Smooth muscle cell (in vitro differentiated cells): Measurements from ENCODE around the gene POU4F3. TPM values are rescaled to one million over a fixed set of nuclear protein-coding genes. Genes with fewer than 3 reads are reported as not detected.
A peak's percentile ranks its signal among the peaks of the same experiment; 100 is the strongest.

Source experiments
- DNase-seq: peaks from one replicate; lab custom pipeline; 2025; ENCODE audit not compliant: unreplicated experiment; lab: John Stamatoyannopoulos, UW
- H2AFZ ChIP-seq: fragments of 200-600 bp; sonication (generic); 2 replicates; pipeline ENCODE4 v1.6.0; 2016; ENCODE audit warnings: antibody characterized with exemption, low read depth, mild to moderate bottlenecking
- H3F3A ChIP-seq: fragments of 200-600 bp; sonication (generic); 2 replicates; pipeline ENCODE4 v1.6.0; 2017; ENCODE audit warnings: antibody characterized with exemption, low read depth
- H3K27ac ChIP-seq: fragments of 200-600 bp; sonication (generic); 2 replicates; pipeline ENCODE4 v1.5.1; 2016; ENCODE audit warnings: low read depth, mild to moderate bottlenecking
- H3K27me3 ChIP-seq: fragments of 200-600 bp; sonication (generic); 2 replicates; pipeline ENCODE4 v1.6.1; 2016; ENCODE audit warnings: low read depth, mild to moderate bottlenecking
- H3K36me3 ChIP-seq: fragments of 200-600 bp; sonication (generic); 2 replicates; pipeline ENCODE4 v1.5.1; 2016; ENCODE audit warnings: low read depth
- H3K4me1 ChIP-seq: fragments of 200-600 bp; sonication (generic); 2 replicates; pipeline ENCODE4 v1.5.1; 2016; ENCODE audit warnings: low read depth
- H3K4me2 ChIP-seq: fragments of 200-600 bp; sonication (generic); 2 replicates; pipeline ENCODE4 v1.6.0; 2016; ENCODE audit warnings: mild to moderate bottlenecking
- H3K4me3 ChIP-seq: fragments of 200-600 bp; sonication (generic); 2 replicates; pipeline ENCODE4 v1.5.1; 2016; ENCODE audit warnings: mild to moderate bottlenecking
- H3K79me2 ChIP-seq: fragments of 200-600 bp; sonication (generic); 2 replicates; pipeline ENCODE4 v1.6.0; 2016; ENCODE audit warnings: low read depth, mild to moderate bottlenecking
- H3K9ac ChIP-seq: fragments of 200-600 bp; sonication (generic); 2 replicates; pipeline ENCODE4 v1.6.0; 2016; ENCODE audit warnings: low read depth
- H3K9me3 ChIP-seq: fragments of 200-600 bp; sonication (generic); replicated peaks from 2 replicates; pipeline ENCODE4 v1.5.1; 2016; ENCODE audit warnings: low read depth
- H4K20me1 ChIP-seq: fragments of 200-600 bp; sonication (generic); 2 replicates; pipeline ENCODE4 v1.6.0; 2016; ENCODE audit warnings: low read depth
- WGBS: methylation state at CpG from one replicate; pipeline ENCODE4 v1.1.7; 2016; ENCODE audit warnings: low lambda C conversion rate; 5-methylcytosine and 5-hydroxymethylcytosine counted together
- polyA plus RNA-seq: library from polyadenylated mRNA; unstranded; fragments of >200 nt; fragmentation: Nextera tagmentation; extraction: Ambion mirVana; gene quantifications from 2 replicates; pipeline ENCODE4 v1.2.1, GENCODE V29; 2016
- total RNA-seq: library from RNA; depleted of rRNA; stranded (reverse); fragments of >200 nt; gene quantifications from 2 replicates; pipeline ENCODE4 v1.2.3, GENCODE V29; 2014
- TF ChIP-seq, protein P1 (sequence below): fragments of 200-600 bp; sonication (generic); IDR thresholded peaks from 2 replicates; pipeline ENCODE4 v1.5.1; 2017; ENCODE audit warnings: borderline replicate concordance, mild to moderate bottlenecking, antibody characterized with exemption; ENCODE audit not compliant: insufficient read depth, poor library complexity, severe bottlenecking

POU4F3 gene
- total and polyA plus RNA-seq, 2 experiments from 2014 or later, result not detected

GRCh38 chr5:146340260-146341081 is 1.8 kb downstream of the POU4F3 start:
- H3K79me2 ChIP-seq, result no peaks in the 10 kb centered on the region
- no peaks in the 10 kb centered on the region for H3F3A ChIP-seq
- H3K4me2 ChIP-seq, result peak overlapping the region; percentile 80
- DNase-seq, result peak; percentile 21
- H2AFZ ChIP-seq, result no peak overlapping the region
- no peaks in the 10 kb centered on the region for H3K36me3 ChIP-seq
- no peak overlapping the region for H3K27ac ChIP-seq
- H3K9me3 ChIP-seq, result no peaks in the 10 kb centered on the region
- peaks cover 10% of the 10 kb centered on the region for H3K4me1 ChIP-seq
- H3K27me3 ChIP-seq, result peaks cover 100% of the 10 kb centered on the region
- no peaks in the 10 kb centered on the region for H4K20me1 ChIP-seq
- 10% methylated on average over 40 of the region's 40 CpGs for WGBS
- H3K4me3 ChIP-seq, result peak overlapping the region; percentile 30
- TF ChIP-seq, protein P1, sequence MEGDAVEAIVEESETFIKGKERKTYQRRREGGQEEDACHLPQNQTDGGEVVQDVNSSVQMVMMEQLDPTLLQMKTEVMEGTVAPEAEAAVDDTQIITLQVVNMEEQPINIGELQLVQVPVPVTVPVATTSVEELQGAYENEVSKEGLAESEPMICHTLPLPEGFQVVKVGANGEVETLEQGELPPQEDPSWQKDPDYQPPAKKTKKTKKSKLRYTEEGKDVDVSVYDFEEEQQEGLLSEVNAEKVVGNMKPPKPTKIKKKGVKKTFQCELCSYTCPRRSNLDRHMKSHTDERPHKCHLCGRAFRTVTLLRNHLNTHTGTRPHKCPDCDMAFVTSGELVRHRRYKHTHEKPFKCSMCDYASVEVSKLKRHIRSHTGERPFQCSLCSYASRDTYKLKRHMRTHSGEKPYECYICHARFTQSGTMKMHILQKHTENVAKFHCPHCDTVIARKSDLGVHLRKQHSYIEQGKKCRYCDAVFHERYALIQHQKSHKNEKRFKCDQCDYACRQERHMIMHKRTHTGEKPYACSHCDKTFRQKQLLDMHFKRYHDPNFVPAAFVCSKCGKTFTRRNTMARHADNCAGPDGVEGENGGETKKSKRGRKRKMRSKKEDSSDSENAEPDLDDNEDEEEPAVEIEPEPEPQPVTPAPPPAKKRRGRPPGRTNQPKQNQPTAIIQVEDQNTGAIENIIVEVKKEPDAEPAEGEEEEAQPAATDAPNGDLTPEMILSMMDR, result no peak
- no peak overlapping the region for H3K9ac ChIP-seq

GRCh38 chr5:146341854-146342253 is 3.2 kb downstream of the POU4F3 start:
- H3K4me1 ChIP-seq, result peaks cover 10% of the 10 kb centered on the region
- WGBS, result 48% methylated on average over 6 of the region's 6 CpGs
- no peaks in the 10 kb centered on the region for H3F3A ChIP-seq

GRCh38 chr5:146342519-146342881 is 3.9 kb downstream of the POU4F3 start:
- no peak overlapping the region for H3K4me2 ChIP-seq
- H3K27ac ChIP-seq, result no peak overlapping the region
- H4K20me1 ChIP-seq, result no peaks in the 10 kb centered on the region
- H2AFZ ChIP-seq, result no peak overlapping the region
- no peak overlapping the region for H3K9ac ChIP-seq
- no peaks in the 10 kb centered on the region for H3F3A ChIP-seq
- H3K79me2 ChIP-seq, result no peaks in the 10 kb centered on the region
- H3K9me3 ChIP-seq, result no peaks in the 10 kb centered on the region
- peaks cover 100% of the 10 kb centered on the region for H3K27me3 ChIP-seq
- H3K4me3 ChIP-seq, result no peak overlapping the region
- DNase-seq, result no peak
- 14% methylated on average over 14 of the region's 14 CpGs for WGBS
- peaks cover 10% of the 10 kb centered on the region for H3K4me1 ChIP-seq
- TF ChIP-seq, protein P1, result no peak
- no peaks in the 10 kb centered on the region for H3K36me3 ChIP-seq

More at GRCh38 chr5:146341854-146342253, 3.2 kb downstream of the POU4F3 start:
- H3K27me3 ChIP-seq, result peaks cover 100% of the 10 kb centered on the region
- no peak overlapping the region for H3K9ac ChIP-seq
- no peaks in the 10 kb centered on the region for H3K79me2 ChIP-seq
- H3K36me3 ChIP-seq, result no peaks in the 10 kb centered on the region
- no peaks in the 10 kb centered on the region for H4K20me1 ChIP-seq
- H3K4me3 ChIP-seq, result no peak overlapping the region
- H2AFZ ChIP-seq, result no peak overlapping the region
- H3K27ac ChIP-seq, result no peak overlapping the region
- no peak for DNase-seq
- TF ChIP-seq, protein P1, result no peak
- no peak overlapping the region for H3K4me2 ChIP-seq
- H3K9me3 ChIP-seq, result no peaks in the 10 kb centered on the region
